Karpas-422 (cell line): ENCODE measurements around the gene FLCN. TPM values are rescaled to one million over a fixed set of nuclear protein-coding genes. Genes with fewer than 3 reads are reported as not detected.

Source experiments
- DNase-seq: peaks from one replicate; pipeline ENCODE4 v3.0.0-alpha.2; 2015
- H2AFZ ChIP-seq: fragments of 200-600 bp; sonication (generic); 2 replicates; pipeline ENCODE4 v1.6.1; 2014; ENCODE audit warnings: antibody characterized with exemption, low read length, mixed read lengths
- H3K27ac ChIP-seq: fragments of 200-600 bp; sonication (generic); 2 replicates; pipeline ENCODE4 v1.5.1; 2014; ENCODE audit warnings: mild to moderate bottlenecking, low read length, moderate library complexity
- H3K27me3 ChIP-seq: fragments of 200-600 bp; sonication (generic); 2 replicates; pipeline ENCODE4 v1.6.1; 2014; ENCODE audit warnings: low read length, mixed read lengths
- H3K36me3 ChIP-seq: fragments of 200-600 bp; sonication (generic); 2 replicates; pipeline ENCODE4 v1.6.1; 2014; ENCODE audit warnings: low read length, mixed read lengths; ENCODE audit not compliant: insufficient read depth
- H3K4me1 ChIP-seq: fragments of 200-600 bp; sonication (generic); 2 replicates; pipeline ENCODE4 v1.6.1; 2014; ENCODE audit warnings: mild to moderate bottlenecking, low read length, mixed read lengths
- H3K4me2 ChIP-seq: fragments of 200-600 bp; sonication (generic); 2 replicates; pipeline ENCODE4 v1.6.1; 2014; ENCODE audit warnings: low read length, low read depth, mild to moderate bottlenecking; ENCODE audit not compliant: poor library complexity, severe bottlenecking
- H3K4me3 ChIP-seq: fragments of 200-600 bp; sonication (generic); 2 replicates; pipeline ENCODE4 v1.5.1; 2014; ENCODE audit warnings: mild to moderate bottlenecking, antibody characterized with exemption, low read length, mixed read lengths
- H3K79me2 ChIP-seq: fragments of 200-600 bp; sonication (generic); 2 replicates; pipeline ENCODE4 v1.6.1; 2014; ENCODE audit warnings: mild to moderate bottlenecking, low read length, mixed read lengths
- H3K9ac ChIP-seq: fragments of 200-600 bp; sonication (generic); 2 replicates; pipeline ENCODE4 v1.6.0; 2014; ENCODE audit warnings: low read length
- H3K9me2 ChIP-seq: fragments of 200-600 bp; sonication (generic), shearing (Covaris generic); replicated peaks from 2 replicates; pipeline ENCODE4 v1.6.0; 2014; ENCODE audit warnings: mild to moderate bottlenecking, low read length, moderate library complexity; ENCODE audit not compliant: insufficient read depth
- H3K9me3 ChIP-seq: fragments of 300-700, 200-600 bp; sonication (generic); 2 replicates; pipeline ENCODE4 v1.6.1; 2014; ENCODE audit warnings: low read length, mixed read lengths
- H4K20me1 ChIP-seq: fragments of 200-600 bp; sonication (generic); 2 replicates; pipeline ENCODE4 v1.6.1; 2014; ENCODE audit warnings: mild to moderate bottlenecking, antibody characterized with exemption, low read length, low read depth; ENCODE audit not compliant: insufficient read depth
- total RNA-seq: library from RNA; depleted of rRNA; stranded (reverse); fragments of >200 nt; shearing (Covaris generic); gene quantifications from 2 replicates; pipeline ENCODE4 v1.2.3, GENCODE V29; 2014; ENCODE audit warnings: low replicate concordance

Gene FLCN
- total RNA-seq, 1 experiment from 2014 or later: 15.6 TPM

GRCh38 chr17:17168401-17168800, 68.6 kb downstream of the FLCN start:
- Histone ChIP-seq H4K20me1 (no peaks in the 10 kb centered on the region), H2AFZ (no peak overlapping the region), H3K9me2 (no peaks in the 10 kb centered on the region), H3K4me3 (no peak overlapping the region), H3K9me3 (no peaks in the 10 kb centered on the region), H3K79me2 (no peaks in the 10 kb centered on the region), H3K4me1 (no peaks in the 10 kb centered on the region), H3K36me3 (no peaks in the 10 kb centered on the region), H3K27ac (no peak overlapping the region), H3K27me3 (no peaks in the 10 kb centered on the region), H3K4me2 (no peak overlapping the region), H3K9ac (no peak overlapping the region)
- DNase-seq: no peak

- no peaks in the 10 kb centered on the region for H3K79me2 ChIP-seq
- H3K27ac ChIP-seq: no peak overlapping the region
- no peak overlapping the region for H2AFZ ChIP-seq
- no peaks in the 10 kb centered on the region for H3K27me3 ChIP-seq
- DNase-seq: no peak
- no peak overlapping the region for H3K4me3 ChIP-seq
- H3K4me2 ChIP-seq: no peak overlapping the region
- no peaks in the 10 kb centered on the region for H3K9me3 ChIP-seq
- no peaks in the 10 kb centered on the region for H3K4me1 ChIP-seq
- H3K9me2 ChIP-seq: no peaks in the 10 kb centered on the region
- H3K9ac ChIP-seq: no peak overlapping the region
- no peaks in the 10 kb centered on the region for H3K36me3 ChIP-seq
- H4K20me1 ChIP-seq: no peaks in the 10 kb centered on the region
Measured at GRCh38 chr17:17167986-17168385, 69.0 kb downstream of the FLCN start.

- no peaks in the 10 kb centered on the region for H3K9me2 ChIP-seq
- DNase-seq: no peak
- no peak overlapping the region for H3K27ac ChIP-seq
- no peaks in the 10 kb centered on the region for H3K36me3 ChIP-seq
- no peak overlapping the region for H3K4me2 ChIP-seq
- no peak overlapping the region for H3K4me3 ChIP-seq
- no peaks in the 10 kb centered on the region for H3K9me3 ChIP-seq
- H3K4me1 ChIP-seq: no peaks in the 10 kb centered on the region
- H3K79me2 ChIP-seq: no peaks in the 10 kb centered on the region
- no peaks in the 10 kb centered on the region for H3K27me3 ChIP-seq
- H2AFZ ChIP-seq: no peak overlapping the region
- no peak overlapping the region for H3K9ac ChIP-seq
- H4K20me1 ChIP-seq: no peaks in the 10 kb centered on the region
Measured at GRCh38 chr17:17167356-17167755, 69.6 kb downstream of the FLCN start.

- Histone ChIP-seq H2AFZ (no peak overlapping the region), H3K9ac (no peak overlapping the region), H3K4me3 (no peak overlapping the region), H3K27ac (no peak overlapping the region), H3K27me3 (no peaks in the 10 kb centered on the region), H3K4me1 (peaks cover 3% of the 10 kb centered on the region), H3K36me3 (no peaks in the 10 kb centered on the region), H4K20me1 (no peaks in the 10 kb centered on the region), H3K9me2 (no peaks in the 10 kb centered on the region), H3K9me3 (no peaks in the 10 kb centered on the region), H3K4me2 (no peak overlapping the region), H3K79me2 (no peaks in the 10 kb centered on the region)
- no peak for DNase-seq
Measured at GRCh38 chr17:17166446-17166845, 70.5 kb downstream of the FLCN start.

GRCh38 chr17:17165666-17166308, 71.2 kb downstream of the FLCN start:
- Histone ChIP-seq H3K9ac (no peak overlapping the region), H3K79me2 (no peaks in the 10 kb centered on the region), H3K27ac (no peak overlapping the region), H3K4me3 (no peak overlapping the region), H4K20me1 (no peaks in the 10 kb centered on the region), H2AFZ (no peak overlapping the region), H3K9me2 (no peaks in the 10 kb centered on the region), H3K4me1 (peaks cover 9% of the 10 kb centered on the region), H3K9me3 (no peaks in the 10 kb centered on the region), H3K4me2 (no peak overlapping the region), H3K36me3 (no peaks in the 10 kb centered on the region), H3K27me3 (no peaks in the 10 kb centered on the region)
- no peak for DNase-seq

GRCh38 chr17:17164676-17165075, 72.3 kb downstream of the FLCN start:
- Histone ChIP-seq H3K27me3 (no peaks in the 10 kb centered on the region), H2AFZ (no peak overlapping the region), H3K4me2 (no peak overlapping the region), H3K36me3 (no peaks in the 10 kb centered on the region), H3K9me2 (no peaks in the 10 kb centered on the region), H3K9me3 (no peaks in the 10 kb centered on the region), H3K4me1 (peaks cover 14% of the 10 kb centered on the region), H4K20me1 (no peaks in the 10 kb centered on the region), H3K79me2 (no peaks in the 10 kb centered on the region), H3K27ac (no peak overlapping the region), H3K4me3 (no peak overlapping the region), H3K9ac (no peak overlapping the region)
- no peak for DNase-seq

- DNase-seq: no peak
- H3K9me3 ChIP-seq: no peaks in the 10 kb centered on the region
- H3K4me1 ChIP-seq: peaks cover 14% of the 10 kb centered on the region
- no peak overlapping the region for H3K4me3 ChIP-seq
- no peaks in the 10 kb centered on the region for H3K27me3 ChIP-seq
- H4K20me1 ChIP-seq: no peaks in the 10 kb centered on the region
- no peaks in the 10 kb centered on the region for H3K79me2 ChIP-seq
- no peaks in the 10 kb centered on the region for H3K36me3 ChIP-seq
- no peaks in the 10 kb centered on the region for H3K9me2 ChIP-seq
- H3K27ac ChIP-seq: no peak overlapping the region
- H2AFZ ChIP-seq: no peak overlapping the region
- no peak overlapping the region for H3K4me2 ChIP-seq
- H3K9ac ChIP-seq: no peak overlapping the region
Measured at GRCh38 chr17:17164156-17164555, 72.8 kb downstream of the FLCN start.
